SK-N-SH (cell line): ENCODE measurements around the gene SGTA. TPM values are rescaled to one million over a fixed set of nuclear protein-coding genes. Genes with fewer than 3 reads are reported as not detected.

ENCODE experiments used
- CTCF ChIA-PET: fragments of 300-600, 350-600 bp; formaldehyde crosslinking; extraction: SDS; loops from one replicate; lab custom pipeline; 2021; lab: Yijun Ruan, JAX
- POLR2A ChIA-PET: fragments of 350-600 bp; sonication (Branson Sonifier 250); formaldehyde crosslinking; extraction: SDS; loops from one replicate; lab custom pipeline; 2020; ENCODE audit warnings: antibody characterized with exemption, inconsistent platforms; lab: Yijun Ruan, JAX
- DNase-seq: peaks from one replicate; pipeline ENCODE4 v3.0.0; 2012
- H2AFZ ChIP-seq: fragments of 200-600 bp; sonication (generic); 2 replicates; pipeline ENCODE4 v1.8.1; 2016; ENCODE audit warnings: antibody characterized with exemption, mild to moderate bottlenecking, low read depth
- H3F3A ChIP-seq: fragments of 200-600 bp; sonication (generic); replicated peaks from 2 replicates; pipeline ENCODE3; 2016; ENCODE audit warnings: antibody characterized with exemption, mild to moderate bottlenecking; ENCODE audit not compliant: insufficient read depth
- H3K27ac ChIP-seq, 2 experiments: fragments of 200-500 bp in 1 of 2; fragments of 200-600 bp in 1 of 2; sonication (Bioruptor generic) in 1 of 2; sonication (generic), shearing (Covaris generic) in 1 of 2; 2 replicates each; pipeline versions ENCODE4 v1.5.1 to v1.6.1; 2014 to 2016; ENCODE audit warnings: low read depth in 2 of 2, inconsistent platforms in 1 of 2, low read length in 1 of 2, mild to moderate bottlenecking in 1 of 2, mixed read lengths in 1 of 2
- H3K27me3 ChIP-seq: fragments of 200-600 bp; sonication (generic), shearing (Covaris generic); 2 replicates; pipeline ENCODE4 v1.6.1; 2016; ENCODE audit warnings: mixed run types; ENCODE audit not compliant: insufficient read depth
- H3K36me3 ChIP-seq, 2 experiments: fragments of 200-500 bp in 1 of 2; fragments of 200-600 bp in 1 of 2; sonication (Bioruptor generic) in 1 of 2; sonication (generic) in 1 of 2; replicated peaks in 1 of 2; 2 replicates each; pipeline versions ENCODE3 to v1.5.1; 2014 to 2016; ENCODE audit warnings: low read length in 1 of 2, mild to moderate bottlenecking in 1 of 2; ENCODE audit not compliant: insufficient read depth in 2 of 2, control insufficient read depth in 1 of 2
- H3K4me1 ChIP-seq, 2 experiments: fragments of 200-500 bp in 1 of 2; fragments of 200-600 bp in 1 of 2; sonication (Bioruptor generic) in 1 of 2; sonication (generic), shearing (Covaris generic) in 1 of 2; 2 replicates each; pipeline versions ENCODE4 v1.5.1 to v1.6.1; 2014 to 2016; ENCODE audit warnings: low read depth in 1 of 2, low read length in 1 of 2, mixed run types in 1 of 2; ENCODE audit not compliant: insufficient read depth in 2 of 2, control insufficient read depth in 1 of 2
- H3K4me2 ChIP-seq: fragments of 200-600 bp; sonication (generic), shearing (Covaris generic); 2 replicates; pipeline ENCODE4 v1.6.1; 2017; ENCODE audit warnings: mixed run types
- H3K4me3 ChIP-seq, 2 experiments: fragments of 200-500 bp in 1 of 2; fragments of 200-600 bp in 1 of 2; sonication (Bioruptor generic) in 1 of 2; sonication (generic), shearing (Covaris generic) in 1 of 2; 2 replicates each; pipeline versions ENCODE4 v1.5.1 to v1.8.1; 2014 to 2016; ENCODE audit warnings: low read depth in 2 of 2, inconsistent platforms in 1 of 2, low read length in 1 of 2, mild to moderate bottlenecking in 1 of 2, mixed read lengths in 1 of 2, moderate library complexity in 1 of 2
- H3K79me2 ChIP-seq: fragments of 200-600 bp; sonication (generic); 2 replicates; pipeline ENCODE4 v1.8.1; 2017; ENCODE audit warnings: mild to moderate bottlenecking; ENCODE audit not compliant: insufficient read depth
- H3K9ac ChIP-seq: fragments of 200-600 bp; sonication (generic); 2 replicates; pipeline ENCODE4 v1.6.1; 2017; ENCODE audit warnings: mixed run types
- H3K9me2 ChIP-seq: fragments of 200-600 bp; sonication (generic); 2 replicates; pipeline ENCODE4 v1.6.1; 2017; ENCODE audit warnings: mixed run types
- H3K9me3 ChIP-seq: fragments of 200-600 bp; sonication (generic); 2 replicates; pipeline ENCODE4 v1.6.1; 2017; ENCODE audit warnings: mixed run types, mild to moderate bottlenecking, moderate library complexity
- H4K20me1 ChIP-seq: fragments of 200-600 bp; sonication (generic); 2 replicates; pipeline ENCODE4 v1.6.1; 2017; ENCODE audit warnings: mild to moderate bottlenecking, mixed run types; ENCODE audit not compliant: insufficient read depth
- CHD2 ChIP-seq: fragments of 150-350 bp; IDR thresholded peaks from 2 replicates; pipeline ENCODE4 v1.6.1; 2018; ENCODE audit warnings: low read length; ENCODE audit not compliant: partially characterized antibody
- CTCF ChIP-seq: fragments of 200-600 bp; sonication (generic); IDR thresholded peaks from 2 replicates; pipeline ENCODE4 v1.6.1; 2017; ENCODE audit warnings: antibody characterized with exemption, mild to moderate bottlenecking, moderate library complexity
- EZH2phosphoT487 ChIP-seq: fragments of 200-600 bp; sonication (generic); IDR thresholded peaks from 2 replicates; pipeline ENCODE4 v1.6.1; 2017; ENCODE audit warnings: low read depth, mixed run types, mild to moderate bottlenecking, antibody characterized with exemption, moderate library complexity, borderline replicate concordance
- FOXM1 ChIP-seq: IDR thresholded peaks from 2 replicates; pipeline ENCODE4 v1.4.0; 2012; ENCODE audit warnings: low read depth, mild to moderate bottlenecking
- GABPA ChIP-seq: IDR thresholded peaks from 2 replicates; pipeline ENCODE4 v1.4.0; 2012; ENCODE audit warnings: low read depth, mild to moderate bottlenecking
- GATA2 ChIP-seq: sonication (generic); formaldehyde crosslinking; IDR thresholded peaks from 2 replicates; pipeline ENCODE4 v1.5.0; 2020; ENCODE audit warnings: mild to moderate bottlenecking, missing genetic modification reagents
- IRF3 ChIP-seq: fragments of 150-350 bp; IDR thresholded peaks from 2 replicates; pipeline ENCODE4 v1.6.1; 2016; ENCODE audit warnings: mild to moderate bottlenecking, low read depth, low read length
- JUND ChIP-seq: IDR thresholded peaks from 2 replicates; pipeline ENCODE4 v1.4.0; 2012
- MAX ChIP-seq: IDR thresholded peaks from 2 replicates; pipeline ENCODE4 v1.4.0; 2012; ENCODE audit warnings: low read depth
- MXI1 ChIP-seq: IDR thresholded peaks from 2 replicates; pipeline ENCODE4 v1.6.1; 2012; ENCODE audit warnings: mild to moderate bottlenecking, low read depth, low read length, improper control_type of control experiment
- NRF1 ChIP-seq: IDR thresholded peaks from 2 replicates; pipeline ENCODE4 v1.6.1; 2012; ENCODE audit warnings: low read depth, mild to moderate bottlenecking, low read length
- RCOR1 ChIP-seq: fragments of 150-350 bp; IDR thresholded peaks from 2 replicates; pipeline ENCODE4 v1.6.1; 2017; ENCODE audit warnings: antibody characterized with exemption, low read length
- RFX5 ChIP-seq: IDR thresholded peaks from 2 replicates; pipeline ENCODE4 v1.6.1; 2012; ENCODE audit warnings: mild to moderate bottlenecking, improper control_type of control experiment, low read length
- RXRA ChIP-seq: IDR thresholded peaks from 2 replicates; pipeline ENCODE4 v1.4.0; 2012; ENCODE audit warnings: low read depth, mild to moderate bottlenecking, borderline replicate concordance
- SIN3A ChIP-seq: IDR thresholded peaks from 2 replicates; pipeline ENCODE4 v1.6.1; 2012; ENCODE audit warnings: low read depth, mild to moderate bottlenecking, low read length, moderate library complexity, borderline replicate concordance
- SMC3 ChIP-seq: IDR thresholded peaks from 2 replicates; pipeline ENCODE4 v1.6.1; 2012; ENCODE audit warnings: low read depth, low read length, improper control_type of control experiment
- TCF12 ChIP-seq: IDR thresholded peaks from 2 replicates; pipeline ENCODE4 v1.4.0; 2012
- USF1 ChIP-seq: IDR thresholded peaks from 2 replicates; pipeline ENCODE4 v1.4.0; 2012; ENCODE audit warnings: low read depth, borderline replicate concordance
- USF2 ChIP-seq: fragments of 150-350 bp; IDR thresholded peaks from 2 replicates; pipeline ENCODE4 v1.6.1; 2017; ENCODE audit warnings: antibody characterized with exemption, low read length, low read depth, borderline replicate concordance
- WGBS: methylation state at CpG from one replicate; pipeline ENCODE4 v1.1.6; 2017; ENCODE audit warnings: low lambda C conversion rate; 5-methylcytosine and 5-hydroxymethylcytosine counted together
- polyA plus RNA-seq, 3 experiments: library from polyadenylated mRNA; depleted of rRNA; stranded (reverse); fragments of >200 nt; gene quantifications; 2 replicates each; pipeline ENCODE4 v1.2.3, GENCODE V29; 2012

Gene SGTA
- polyA plus RNA-seq, 1 of the 3 experiments (the other 2 are of a cell fraction), result 78.4 TPM

GRCh38 chr19:2759362-2759761 lies 23.7 kb downstream of the SGTA start (continued):
- TF ChIP-seq JUND, result no peak
- TF ChIP-seq, all 33 proteins: peak for 0

- Histone ChIP-seq H3K4me1 (no peaks in the 10 kb centered on the region), H4K20me1 (no peaks in the 10 kb centered on the region), H3K36me3 (peaks cover under 1 to 54% of the 10 kb centered on the region in 2 experiments), H3K27ac (no peak overlapping the region), H3K9me2 (no peaks in the 10 kb centered on the region), H3K27me3 (no peaks in the 10 kb centered on the region), H3K79me2 (no peaks in the 10 kb centered on the region), H3F3A (no peaks in the 10 kb centered on the region), H2AFZ (no peak overlapping the region), H3K4me2 (no peak overlapping the region), H3K9ac (no peak overlapping the region), H3K9me3 (no peaks in the 10 kb centered on the region), H3K4me3 (no peak overlapping the region)
- ChIA-PET CTCF (interaction anchor here (1.3 to 4.2 kb wide), 3 partner anchors 10 to 122 kb away, joined by 4 to 26 read pairs (median 6); no protein-coding TSS in a partner anchor), POLR2A (no interaction called here)
- DNase-seq, result no peak
- WGBS, result 97% methylated on average over 17 of the region's 17 CpGs
- TF ChIP-seq CTCF, result no peak
- TF ChIP-seq RXRA, result no peak
- TF ChIP-seq EZH2phosphoT487, result no peak
- TF ChIP-seq CHD2, result no peak
- TF ChIP-seq USF1, result no peak
- no peak for TF ChIP-seq RFX5
- TF ChIP-seq SMC3, result no peak
- TF ChIP-seq SIN3A, result no peak
Observed at GRCh38 chr19:2758601-2759313, 24.3 kb downstream of the SGTA start.

- 95% methylated on average over 36 of the region's 48 CpGs for WGBS
- no peak overlapping the region for H3K27ac ChIP-seq
- H3K79me2 ChIP-seq, result no peaks in the 10 kb centered on the region
- no peak overlapping the region for H3K9ac ChIP-seq
- H4K20me1 ChIP-seq, result no peaks in the 10 kb centered on the region
- no peaks in the 10 kb centered on the region for H3F3A ChIP-seq
- H3K27me3 ChIP-seq, result no peaks in the 10 kb centered on the region
- POLR2A ChIA-PET, result no interaction called here
- H3K36me3 ChIP-seq, result peaks cover 0 to 40% of the 10 kb centered on the region in 2 experiments
- CTCF ChIA-PET, result interaction anchor here (1.0 to 4.2 kb wide), 3 partner anchors 8 to 120 kb away, joined by 4 to 26 read pairs (median 6); no protein-coding TSS in a partner anchor
- no peaks in the 10 kb centered on the region for H3K9me2 ChIP-seq
- H2AFZ ChIP-seq, result no peak overlapping the region
- no peak overlapping the region for H3K4me3 ChIP-seq
- H3K4me2 ChIP-seq, result no peak overlapping the region
- no peaks in the 10 kb centered on the region for H3K4me1 ChIP-seq
- DNase-seq, result no peak
- H3K9me3 ChIP-seq, result no peaks in the 10 kb centered on the region
- no peak for TF ChIP-seq GABPA
- TF ChIP-seq TCF12, result no peak
- no peak for TF ChIP-seq FOXM1
- TF ChIP-seq USF2, result no peak
- no peak for TF ChIP-seq MXI1
- no peak for TF ChIP-seq MAX
- TF ChIP-seq RFX5, result no peak
- no peak for TF ChIP-seq RCOR1
- no peak for TF ChIP-seq NRF1
- TF ChIP-seq IRF3, result no peak
- TF ChIP-seq GATA2 (CRISPR knock-in tag), result no peak
Observed at GRCh38 chr19:2756921-2757881, 25.9 kb downstream of the SGTA start.
